HepG2 (cell line): ENCODE data around the gene SIRT7. TPM values are rescaled to one million over a fixed set of nuclear protein-coding genes. Genes with fewer than 3 reads are reported as not detected.

Experiments
- BHLHE40 ChIP-seq: IDR thresholded peaks from 2 replicates; pipeline ENCODE4 v1.6.1; 2011; ENCODE audit warnings: low read length, improper control_type of control experiment
- BRD4 ChIP-seq: sonication (generic); formaldehyde crosslinking; IDR thresholded peaks from 2 replicates; pipeline ENCODE4 v1.4.0; 2020; ENCODE audit warnings: missing genetic modification reagents
- CENPT ChIP-seq: sonication (generic); formaldehyde crosslinking; IDR thresholded peaks from 2 replicates; pipeline ENCODE4 v1.8.0; 2022; ENCODE audit warnings: low read depth, mild to moderate bottlenecking, moderate library complexity, missing genetic modification reagents
- CHD4 ChIP-seq: fragments of 200-600 bp; sonication (generic); IDR thresholded peaks from 2 replicates; pipeline ENCODE4 v1.7.0; 2017; ENCODE audit warnings: mild to moderate bottlenecking, low read length, borderline replicate concordance
- DMTF1 ChIP-seq: sonication (generic); formaldehyde crosslinking; IDR thresholded peaks from 2 replicates; pipeline ENCODE4 v1.4.0; 2020; ENCODE audit warnings: mild to moderate bottlenecking, missing genetic modification reagents
- FLYWCH1 ChIP-seq: sonication (generic); formaldehyde crosslinking; IDR thresholded peaks from 2 replicates; pipeline ENCODE4 v1.8.1; 2023; ENCODE audit warnings: mild to moderate bottlenecking, missing genetic modification reagents
- NR3C1 ChIP-seq: sonication (generic); formaldehyde crosslinking; IDR thresholded peaks from 2 replicates; pipeline ENCODE4 v1.4.0; 2020; ENCODE audit warnings: missing genetic modification reagents
- RORA ChIP-seq: sonication (generic); formaldehyde crosslinking; IDR thresholded peaks from 2 replicates; pipeline ENCODE4 v1.5.0; 2020; ENCODE audit warnings: mild to moderate bottlenecking, missing genetic modification reagents, moderate library complexity
- SALL2 ChIP-seq: sonication (generic); formaldehyde crosslinking; IDR thresholded peaks from 2 replicates; pipeline ENCODE4 v1.8.1; 2023; ENCODE audit warnings: mild to moderate bottlenecking, missing genetic modification reagents, inconsistent platforms
- SMARCC2 ChIP-seq: fragments of 450-650 bp; IDR thresholded peaks from 2 replicates; pipeline ENCODE4 v1.6.1; 2017; ENCODE audit warnings: antibody characterized with exemption, mild to moderate bottlenecking
- SRF ChIP-seq: IDR thresholded peaks from 2 replicates; pipeline ENCODE4 v1.6.1; 2011; ENCODE audit warnings: mild to moderate bottlenecking, low read depth, low read length, moderate library complexity
- TOPORS ChIP-seq: sonication (generic); formaldehyde crosslinking; IDR thresholded peaks from 2 replicates; pipeline ENCODE4 v1.8.0; 2023; ENCODE audit warnings: mild to moderate bottlenecking, missing genetic modification reagents
- ZBTB39 ChIP-seq: sonication (generic); formaldehyde crosslinking; IDR thresholded peaks from 2 replicates; pipeline ENCODE4 v1.5.0; 2020; ENCODE audit warnings: missing genetic modification reagents
- ZFY ChIP-seq: sonication (generic); formaldehyde crosslinking; IDR thresholded peaks from 2 replicates; pipeline ENCODE4 v1.4.0; 2020; ENCODE audit warnings: missing genetic modification reagents
- ZNF101 ChIP-seq: sonication (generic); formaldehyde crosslinking; IDR thresholded peaks from 2 replicates; pipeline ENCODE4 v1.4.0; 2020; ENCODE audit warnings: mild to moderate bottlenecking, low read depth, missing genetic modification reagents, borderline replicate concordance
- ZNF441 ChIP-seq: sonication (generic); formaldehyde crosslinking; IDR thresholded peaks from 2 replicates; pipeline ENCODE4 v1.7.0; 2021; ENCODE audit warnings: missing genetic modification reagents, borderline replicate concordance
- ZNF510 ChIP-seq: sonication (generic); formaldehyde crosslinking; IDR thresholded peaks from 2 replicates; pipeline ENCODE4 v1.4.0; 2020; ENCODE audit warnings: low read depth, mild to moderate bottlenecking, missing genetic modification reagents
- ZNF749 ChIP-seq: sonication (generic); formaldehyde crosslinking; IDR thresholded peaks from 2 replicates; pipeline ENCODE4 v1.8.0; 2022; ENCODE audit warnings: mild to moderate bottlenecking, missing genetic modification reagents, moderate library complexity, borderline replicate concordance
- ZNF766 ChIP-seq: sonication (generic); formaldehyde crosslinking; IDR thresholded peaks from 2 replicates; pipeline ENCODE4 v1.5.0; 2020; ENCODE audit warnings: missing genetic modification reagents, borderline replicate concordance
- ZSCAN30 ChIP-seq: sonication (generic); formaldehyde crosslinking; IDR thresholded peaks from 2 replicates; pipeline ENCODE4 v1.5.0; 2020; ENCODE audit warnings: mild to moderate bottlenecking, missing genetic modification reagents
- polyA plus RNA-seq, 8 experiments: library from polyadenylated mRNA; depleted of rRNA in 3 of 8; stranded (reverse) in 7 of 8; unstranded in 1 of 8; fragments of >200 nt; fragmentation: Illumina TruSeq in 4 of 8; extraction: Trizol in 4 of 8; gene quantifications; 2 replicates each; pipeline versions ENCODE4 v1.2.1 to v1.2.3, GENCODE V29; 2011 to 2016; ENCODE audit warnings: low read depth in 4 of 8, missing spikeins in 1 of 8, mixed read lengths in 1 of 8; ENCODE audit not compliant: insufficient read depth in 1 of 8
- total RNA-seq, 5 experiments: library from RNA; depleted of rRNA; stranded (reverse); fragments of >200 nt; fragmentation: Illumina TruSeq; extraction: Trizol; gene quantifications; 2 replicates each; pipeline ENCODE4 v1.2.3, GENCODE V29; 2016; ENCODE audit warnings: low read depth in 1 of 5
- TF ChIP-seq, protein P1 (sequence below): sonication (generic); formaldehyde crosslinking; conservative IDR thresholded peaks from 2 replicates; pipeline ENCODE4 v1.4.0; 2020; ENCODE audit warnings: missing genetic modification reagents
- TF ChIP-seq, protein P2 (sequence below): sonication (generic); formaldehyde crosslinking; IDR thresholded peaks from 2 replicates; pipeline ENCODE4 v1.8.1; 2023; ENCODE audit warnings: mild to moderate bottlenecking, inconsistent platforms, moderate library complexity, missing genetic modification reagents, borderline replicate concordance

The SIRT7 gene
- total and polyA plus RNA-seq, 2 of the 13 experiments (the other 11 are each of a cell fraction or from before 2014, with no cell fraction given), result 8.3 to 24.8 TPM

- TF ChIP-seq ZNF441 (CRISPR knock-in tag) (peak; percentile 32; the same call in 1 of the 2 replicates), DMTF1 (CRISPR knock-in tag) (no peak; the same call in 1 of the 2 replicates), TOPORS (CRISPR knock-in tag) (no peak), CENPT (CRISPR knock-in tag) (no peak), BRD4 (CRISPR knock-in tag) (no peak), BHLHE40 (no peak), SALL2 (CRISPR knock-in tag) (peak; percentile 42; the same call in 1 of the 2 replicates), ZFY (peak; percentile 49), CHD4 (no peak), NR3C1 (CRISPR knock-in tag) (no peak), ZBTB39 (no peak), ZNF766 (no peak; the same call in 1 of the 2 replicates), ZNF749 (CRISPR knock-in tag) (0 out of 2 replicates have a peak, but pooled peaks have one; percentile 77), ZSCAN30 (CRISPR knock-in tag) (peak; percentile 43; the same call in 1 of the 2 replicates), SRF (no peak), SMARCC2 (no peak), ZNF510 (CRISPR knock-in tag) (no peak), RORA (CRISPR knock-in tag) (no peak), ZNF101 (no peak), FLYWCH1 (CRISPR knock-in tag) (peak; percentile 80)
- TF ChIP-seq, protein P1, sequence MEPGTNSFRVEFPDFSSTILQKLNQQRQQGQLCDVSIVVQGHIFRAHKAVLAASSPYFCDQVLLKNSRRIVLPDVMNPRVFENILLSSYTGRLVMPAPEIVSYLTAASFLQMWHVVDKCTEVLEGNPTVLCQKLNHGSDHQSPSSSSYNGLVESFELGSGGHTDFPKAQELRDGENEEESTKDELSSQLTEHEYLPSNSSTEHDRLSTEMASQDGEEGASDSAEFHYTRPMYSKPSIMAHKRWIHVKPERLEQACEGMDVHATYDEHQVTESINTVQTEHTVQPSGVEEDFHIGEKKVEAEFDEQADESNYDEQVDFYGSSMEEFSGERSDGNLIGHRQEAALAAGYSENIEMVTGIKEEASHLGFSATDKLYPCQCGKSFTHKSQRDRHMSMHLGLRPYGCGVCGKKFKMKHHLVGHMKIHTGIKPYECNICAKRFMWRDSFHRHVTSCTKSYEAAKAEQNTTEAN (CRISPR knock-in tag), result peak; percentile 5; the same call in 1 of the 2 replicates
- TF ChIP-seq, protein P2, sequence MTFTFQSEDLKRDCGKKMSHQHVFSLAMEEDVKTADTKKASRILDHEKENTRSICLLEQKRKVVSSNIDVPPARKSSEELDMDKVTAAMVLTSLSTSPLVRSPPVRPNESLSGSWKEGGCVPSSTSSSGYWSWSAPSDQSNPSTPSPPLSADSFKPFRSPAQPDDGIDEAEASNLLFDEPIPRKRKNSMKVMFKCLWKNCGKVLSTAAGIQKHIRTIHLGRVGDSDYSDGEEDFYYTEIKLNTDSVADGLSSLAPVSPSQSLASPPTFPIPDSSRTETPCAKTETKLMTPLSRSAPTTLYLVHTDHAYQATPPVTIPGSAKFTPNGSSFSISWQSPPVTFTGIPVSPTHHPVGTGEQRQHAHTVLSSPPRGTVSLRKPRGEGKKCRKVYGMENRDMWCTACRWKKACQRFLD, result no peak
Observed at GRCh38 chr17:81902023-81902652, 15.8 kb downstream of the SIRT7 start, which contains the start of gene NPB (continued).
